Spleen (tissue), 11 donors: ENCODE results near the gene PGF. TPM values are rescaled to one million over a fixed set of nuclear protein-coding genes. Genes with fewer than 3 reads are reported as not detected.

Experiments
- DNase-seq: peaks from one replicate; pipeline ENCODE4 v3.0.0-alpha.2; 2020
- H3K27ac ChIP-seq, 8 donors: fragments of 200-600 bp; sonication (generic) in 7 of 8; 1 replicate in 4 of 8; 2 replicates in 4 of 8; pipeline versions ENCODE4 v1.5.0 to v1.8.0; 2016 to 2021; ENCODE audit warnings: inconsistent platforms in 4 of 8, mild to moderate bottlenecking in 4 of 8, moderate library complexity in 1 of 8
- H3K27me3 ChIP-seq, 7 donors: fragments of 200-600 bp; sonication (generic) in 6 of 7; replicated peaks in 1 of 7; 1 replicate in 4 of 7; 2 replicates in 3 of 7; pipeline versions ENCODE4 v1.5.0 to v1.8.0; 2016 to 2021; ENCODE audit warnings: inconsistent platforms in 3 of 7, mild to moderate bottlenecking in 1 of 7
- H3K36me3 ChIP-seq, 6 donors: fragments of 200-600 bp; sonication (generic) in 5 of 6; 1 replicate in 4 of 6; 2 replicates in 2 of 6; pipeline versions ENCODE4 v1.5.0 to v1.8.0; 2016 to 2021; ENCODE audit warnings: inconsistent platforms in 2 of 6
- H3K4me1 ChIP-seq, 6 donors: fragments of 200-600 bp; sonication (generic) in 5 of 6; 1 replicate in 3 of 6; 2 replicates in 3 of 6; pipeline versions ENCODE4 v1.5.0 to v1.8.0; 2016 to 2021; ENCODE audit warnings: inconsistent platforms in 3 of 6
- H3K4me3 ChIP-seq, 8 donors: fragments of 200-600 bp; sonication (generic) in 7 of 8; 1 replicate in 4 of 8; 2 replicates in 4 of 8; pipeline versions ENCODE4 v1.5.0 to v1.8.0; 2016 to 2021; ENCODE audit warnings: inconsistent platforms in 4 of 8, mild to moderate bottlenecking in 4 of 8, moderate library complexity in 2 of 8
- H3K9me3 ChIP-seq, 8 donors: fragments of 200-600 bp; sonication (generic) in 7 of 8; 1 replicate in 4 of 8; 2 replicates in 4 of 8; pipeline versions ENCODE4 v1.5.0 to v1.8.0; 2016 to 2021; ENCODE audit warnings: inconsistent platforms in 4 of 8
- CTCF ChIP-seq, 11 experiments: fragments of 200-600 bp in 7 of 11; fragments of 450-650 bp in 4 of 11; sonication (generic) in 4 of 11; IDR thresholded peaks in 8 of 11; conservative IDR thresholded peaks in 3 of 11; 1 replicate in 7 of 11; 2 replicates in 4 of 11; pipeline versions ENCODE4 v1.4.0 to v1.8.0; 2016 to 2021; ENCODE audit warnings: antibody characterized with exemption in 11 of 11, inconsistent platforms in 4 of 11, mild to moderate bottlenecking in 1 of 11
- POLR2A ChIP-seq, 3 donors: fragments of 450-650 bp; IDR thresholded peaks; one replicate each; pipeline ENCODE4 v1.5.1; 2017; ENCODE audit warnings: antibody characterized with exemption in 3 of 3, mild to moderate bottlenecking in 1 of 3
- POLR2AphosphoS5 ChIP-seq, 3 donors: sonication (generic); formaldehyde crosslinking; IDR thresholded peaks; one replicate each; pipeline ENCODE4 v1.5.1; 2017; ENCODE audit warnings: antibody characterized with exemption in 3 of 3
- WGBS, 5 donors: extraction: QIAGEN DNeasy Blood & Tissue Kit in 3 of 5; methylation state at CpG; one replicate each; pipeline versions ENCODE4 v1.1.5 to v1.1.7; 2013 to 2018; 5-methylcytosine and 5-hydroxymethylcytosine counted together
- intact Hi-C: fragments of 100-400 bp; cut with DNase I; formaldehyde crosslinking; loops from one replicate; pipeline ENCODE4 v1.15.0; 2023; ENCODE audit warnings: low total_unique reads
- polyA plus RNA-seq, 3 donors: library from polyadenylated mRNA; stranded (reverse); fragments of 200-250 nt; gene quantifications; one replicate each; pipeline ENCODE4 v1.2.1, GENCODE V29; 2013
- total RNA-seq, 7 donors: library from RNA; depleted of rRNA in 3 of 7; stranded (reverse); fragments of >200 nt in 3 of 7; fragmentation: NEBNext Ultra II Directional in 4 of 7; extraction: Animal tissue kit (Norgen Biotek cat#: 25700) in 4 of 7; gene quantifications; one replicate each; pipeline versions ENCODE4 v1.1.0 to v1.2.1, GENCODE V29; 2016 to 2021
- donor health status: healthy with polysubstance abuse.
- donor health status: DM: no; HTN: no; CAD: no; lungs with moderate emphysema.
- donor health status: DM: no; HTN: no; CAD: no.
- donor health status: Bipolar disorder and iron deficiency.
- donor health status: healthy.
- donor health status: DM: no; HTN: no; CAD: no.
- donor health status: DM: yes; HTN: yes; CAD: no.

PGF gene
- total and polyA plus RNA-seq, 10 donors = 0.87 to 7.7 (median 2.7) TPM

DNA sequence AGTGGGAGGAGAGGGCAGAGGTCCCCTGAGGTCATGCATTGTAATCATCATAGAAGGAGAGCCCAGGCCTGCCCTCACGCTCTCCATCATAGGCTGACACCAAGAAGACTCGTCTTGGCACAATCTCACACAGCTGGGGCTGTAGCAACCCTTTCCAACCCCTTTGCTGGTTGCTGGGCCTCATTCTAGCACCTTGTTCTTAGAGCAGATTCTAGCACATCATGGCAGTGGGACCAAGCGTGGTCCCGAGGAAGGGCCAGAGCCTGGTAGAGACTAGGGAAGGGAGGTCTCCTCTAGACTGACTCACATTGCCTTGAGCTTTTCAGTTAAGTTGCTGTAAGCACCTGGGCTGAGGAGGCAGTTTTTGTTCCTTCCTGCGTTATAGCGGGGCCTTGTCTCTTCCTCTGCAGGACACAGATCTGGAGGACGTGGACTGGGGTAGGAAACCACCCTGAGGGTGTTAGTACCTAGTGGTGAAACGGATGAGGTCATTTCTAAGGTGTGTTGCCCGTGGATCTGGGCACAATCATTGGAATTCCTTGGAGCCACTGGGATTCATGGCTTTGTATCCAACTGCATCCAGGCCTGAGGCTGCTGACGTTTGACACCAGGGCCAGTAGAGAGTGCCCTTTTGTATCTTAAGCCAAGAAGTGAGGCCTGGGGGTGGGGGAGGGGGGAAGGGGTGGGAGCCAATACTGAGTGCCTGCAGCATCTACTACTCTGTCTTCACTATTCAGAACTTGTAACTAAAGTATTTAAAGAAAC lies 52.3 kb downstream of the PGF start:
- Histone ChIP-seq H3K27me3 (no peaks in the 10 kb centered on the region), H3K27ac (peak overlapping the region in 2 of 8 donors; percentile 18 to 27), H3K4me1 (peaks cover 4 to 36% (median 23%) of the 10 kb centered on the region in 6 donors), H3K9me3 (no peaks in the 10 kb centered on the region), H3K36me3 (peaks cover 8 to 88% (median 64%) of the 10 kb centered on the region in 6 donors), H3K4me3 (no peak overlapping the region)
- intact Hi-C loops = no loop called here
- WGBS, 5 donors = 52 to 74% (median 70%) methylated on average over 8 to 10 of the region's 10 CpGs
- TF ChIP-seq POLR2AphosphoS5 (IDR thresholded peaks at IDR 0.05) (peak in 1 of 3 donors; percentile 12), CTCF (IDR thresholded peaks at IDR 0.05 in 8 of 11, conservative IDR thresholded peaks at IDR 0.05 in 3 of 11) (no peak)
- DNase-seq = no peak

GRCh38 chr14:74898694-74899093 lies 56.7 kb downstream of the PGF start:
- H3K27ac ChIP-seq = no peak overlapping the region
- H3K27me3 ChIP-seq = no peaks in the 10 kb centered on the region
- DNase-seq = no peak
- no peaks in the 10 kb centered on the region for H3K9me3 ChIP-seq
- H3K4me1 ChIP-seq = peaks cover 0 to 17% (median 10%) of the 10 kb centered on the region in 6 donors
- H3K4me3 ChIP-seq = no peak overlapping the region
- TF ChIP-seq POLR2AphosphoS5 (IDR thresholded peaks at IDR 0.05) (no peak), CTCF (IDR thresholded peaks at IDR 0.05 in 8 of 11, conservative IDR thresholded peaks at IDR 0.05 in 3 of 11) (no peak), POLR2A (IDR thresholded peaks at IDR 0.05) (no peak)
- peaks cover 8 to 100% (median 98%) of the 10 kb centered on the region in 6 donors for H3K36me3 ChIP-seq
- 86 to 92% (median 90%) methylated on average over 5 of the region's 5 CpGs for WGBS, 5 donors
- intact Hi-C loops = no loop called here

DNA sequence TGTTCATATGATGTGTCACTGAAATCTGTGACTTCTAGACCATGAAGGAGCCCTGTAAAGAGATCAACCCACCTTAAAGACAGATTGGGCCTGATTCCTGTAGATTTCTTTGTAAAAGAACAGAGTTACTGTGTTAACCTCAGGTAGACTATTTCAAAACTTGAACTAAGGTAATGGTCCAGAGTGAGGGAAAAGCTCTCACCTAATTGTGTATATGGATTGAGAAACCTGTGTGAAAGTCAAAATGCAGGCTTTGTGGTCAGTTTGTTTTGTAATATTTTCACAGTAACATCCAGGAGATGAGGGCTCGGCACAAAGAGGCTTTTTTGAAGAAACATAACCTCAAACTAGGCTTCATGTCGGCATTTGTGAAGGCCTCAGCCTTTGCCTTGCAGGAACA lies 57.3 kb downstream of the PGF start:
- 53 to 89% (median 80%) methylated on average over 2 of the region's 2 CpGs for WGBS, 5 donors
- no peak for TF ChIP-seq CTCF (IDR thresholded peaks at IDR 0.05 in 8 of 11, conservative IDR thresholded peaks at IDR 0.05 in 3 of 11)
- TF ChIP-seq POLR2AphosphoS5 (IDR thresholded peaks at IDR 0.05) = no peak
- TF ChIP-seq POLR2A (IDR thresholded peaks at IDR 0.05) = no peak
- intact Hi-C loops = no loop called here
- Histone ChIP-seq H3K9me3 (no peaks in the 10 kb centered on the region), H3K36me3 (peaks cover 8 to 100% (median 100%) of the 10 kb centered on the region in 6 donors), H3K27ac (no peak overlapping the region), H3K27me3 (no peaks in the 10 kb centered on the region), H3K4me1 (peaks cover 0 to 23% (median 16%) of the 10 kb centered on the region in 6 donors), H3K4me3 (no peak overlapping the region)
- DNase-seq = no peak

DNA sequence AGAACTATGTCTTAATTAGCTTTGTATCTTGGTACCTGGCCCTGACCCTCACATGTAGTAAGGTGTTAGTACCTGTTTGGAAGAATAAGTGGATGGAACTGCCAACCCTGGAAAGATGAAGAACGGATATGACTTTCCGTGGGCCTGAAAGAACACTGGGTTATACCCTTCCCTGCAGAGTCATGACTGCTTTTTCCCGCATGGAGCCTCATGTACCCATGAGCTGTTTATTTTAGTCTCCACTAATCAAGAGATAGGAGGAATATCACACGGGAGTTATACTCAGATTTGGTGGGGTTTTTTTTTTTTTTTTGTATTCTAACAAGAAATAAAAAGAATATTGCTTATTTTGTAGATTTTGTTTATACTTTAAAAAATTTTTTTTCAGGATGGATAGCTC lies 57.8 kb downstream of the PGF start:
- no peak for DNase-seq
- H3K9me3 ChIP-seq = no peaks in the 10 kb centered on the region
- intact Hi-C loops = no loop called here
- WGBS, 5 donors = 89 to 97% (median 92%) methylated on average over 4 of the region's 4 CpGs
- H3K27ac ChIP-seq = no peak overlapping the region
- TF ChIP-seq POLR2A (IDR thresholded peaks at IDR 0.05) (no peak), POLR2AphosphoS5 (IDR thresholded peaks at IDR 0.05) (no peak), CTCF (IDR thresholded peaks at IDR 0.05 in 8 of 11, conservative IDR thresholded peaks at IDR 0.05 in 3 of 11) (no peak)
- H3K4me3 ChIP-seq = no peak overlapping the region
- H3K36me3 ChIP-seq = peaks cover 8 to 100% (median 100%) of the 10 kb centered on the region in 6 donors
- no peaks in the 10 kb centered on the region for H3K27me3 ChIP-seq
- H3K4me1 ChIP-seq = peaks cover 0 to 24% (median 20%) of the 10 kb centered on the region in 6 donors
